ENCODE data around the gene APBA2.

DNA sequence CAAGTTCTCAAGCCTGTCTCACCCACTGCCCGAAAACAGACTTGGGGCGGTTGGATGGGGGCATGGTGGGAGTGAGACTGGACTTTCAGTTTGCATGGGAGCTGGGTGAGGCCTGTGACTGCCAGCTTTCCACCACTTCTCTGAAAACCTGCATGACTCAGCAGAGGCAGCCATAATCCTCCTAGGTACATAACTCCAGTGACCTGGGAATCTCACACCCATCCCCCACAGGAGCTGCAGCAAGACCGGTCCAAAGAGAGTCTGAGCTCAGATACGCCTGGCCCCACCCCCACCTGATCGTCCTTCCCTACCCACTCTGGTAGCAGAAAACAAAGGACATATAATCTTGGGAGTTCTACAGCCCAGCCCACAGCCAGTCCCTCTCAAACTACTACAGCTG is 276.6 kb downstream of the APBA2 start:
- TF ChIP-seq, protein P1, sequence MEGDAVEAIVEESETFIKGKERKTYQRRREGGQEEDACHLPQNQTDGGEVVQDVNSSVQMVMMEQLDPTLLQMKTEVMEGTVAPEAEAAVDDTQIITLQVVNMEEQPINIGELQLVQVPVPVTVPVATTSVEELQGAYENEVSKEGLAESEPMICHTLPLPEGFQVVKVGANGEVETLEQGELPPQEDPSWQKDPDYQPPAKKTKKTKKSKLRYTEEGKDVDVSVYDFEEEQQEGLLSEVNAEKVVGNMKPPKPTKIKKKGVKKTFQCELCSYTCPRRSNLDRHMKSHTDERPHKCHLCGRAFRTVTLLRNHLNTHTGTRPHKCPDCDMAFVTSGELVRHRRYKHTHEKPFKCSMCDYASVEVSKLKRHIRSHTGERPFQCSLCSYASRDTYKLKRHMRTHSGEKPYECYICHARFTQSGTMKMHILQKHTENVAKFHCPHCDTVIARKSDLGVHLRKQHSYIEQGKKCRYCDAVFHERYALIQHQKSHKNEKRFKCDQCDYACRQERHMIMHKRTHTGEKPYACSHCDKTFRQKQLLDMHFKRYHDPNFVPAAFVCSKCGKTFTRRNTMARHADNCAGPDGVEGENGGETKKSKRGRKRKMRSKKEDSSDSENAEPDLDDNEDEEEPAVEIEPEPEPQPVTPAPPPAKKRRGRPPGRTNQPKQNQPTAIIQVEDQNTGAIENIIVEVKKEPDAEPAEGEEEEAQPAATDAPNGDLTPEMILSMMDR (conservative IDR thresholded peaks at IDR 0.05; ENCODE audit: low read depth, low read length), result no peak
- TF ChIP-seq MXI1 (IDR thresholded peaks at IDR 0.05; ENCODE audit: borderline replicate concordance, low read depth, low read length), result no peak
- TF ChIP-seq CEBPB (IDR thresholded peaks at IDR 0.05; ENCODE audit: low read depth, low read length), result no peak
- TF ChIP-seq, protein P2, sequence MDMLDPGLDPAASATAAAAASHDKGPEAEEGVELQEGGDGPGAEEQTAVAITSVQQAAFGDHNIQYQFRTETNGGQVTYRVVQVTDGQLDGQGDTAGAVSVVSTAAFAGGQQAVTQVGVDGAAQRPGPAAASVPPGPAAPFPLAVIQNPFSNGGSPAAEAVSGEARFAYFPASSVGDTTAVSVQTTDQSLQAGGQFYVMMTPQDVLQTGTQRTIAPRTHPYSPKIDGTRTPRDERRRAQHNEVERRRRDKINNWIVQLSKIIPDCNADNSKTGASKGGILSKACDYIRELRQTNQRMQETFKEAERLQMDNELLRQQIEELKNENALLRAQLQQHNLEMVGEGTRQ (IDR thresholded peaks at IDR 0.05; ENCODE audit: low read depth, low read length), result no peak
- no peak for TF ChIP-seq RCOR1 (IDR thresholded peaks at IDR 0.05; ENCODE audit: insufficient replicate concordance, low read length)
- no peak for TF ChIP-seq BHLHE40 (IDR thresholded peaks at IDR 0.05; ENCODE audit: low read depth, low read length)
- no peak for TF ChIP-seq RAD21 (IDR thresholded peaks at IDR 0.05; ENCODE audit: low read length)
- TF ChIP-seq POLR2A (IDR thresholded peaks at IDR 0.05; ENCODE audit: low read depth, low read length), result no peak
